OCI-LY1 (cell line): Measurements from ENCODE around the gene TRIO.

Source experiments
- H2AFZ ChIP-seq: fragments of 200-600 bp; sonication (generic), shearing (Covaris generic); 2 replicates; pipeline ENCODE4 v1.6.0; 2014; ENCODE audit warnings: antibody characterized with exemption, mild to moderate bottlenecking, low read length
- H3F3A ChIP-seq: fragments of 200-600 bp; sonication (generic), shearing (Covaris generic); 2 replicates; pipeline ENCODE4 v1.6.0; 2014; ENCODE audit warnings: mild to moderate bottlenecking, antibody characterized with exemption, low read length, moderate library complexity; ENCODE audit not compliant: insufficient read depth
- H3K27ac ChIP-seq: fragments of 200-600 bp; sonication (generic); 2 replicates; pipeline ENCODE4 v1.5.1; 2014; ENCODE audit warnings: low read length, mixed run types, mild to moderate bottlenecking, low read depth; ENCODE audit not compliant: poor library complexity, severe bottlenecking
- H3K27me3 ChIP-seq: fragments of 200-600 bp; sonication (generic); 2 replicates; pipeline ENCODE4 v1.6.0; 2014; ENCODE audit warnings: antibody characterized with exemption, mild to moderate bottlenecking, low read length, moderate library complexity; ENCODE audit not compliant: insufficient read depth
- H3K36me3 ChIP-seq: fragments of 200-600 bp; sonication (generic); 2 replicates; pipeline ENCODE4 v1.6.1; 2014; ENCODE audit warnings: mild to moderate bottlenecking, antibody characterized with exemption, low read length, moderate library complexity, mixed read lengths; ENCODE audit not compliant: insufficient read depth
- H3K4me1 ChIP-seq: fragments of 200-600 bp; sonication (generic); 2 replicates; pipeline ENCODE4 v1.5.1; 2014; ENCODE audit warnings: mild to moderate bottlenecking, low read length, moderate library complexity; ENCODE audit not compliant: insufficient read depth, severe bottlenecking
- H3K4me2 ChIP-seq: fragments of 200-600 bp; sonication (generic), shearing (Covaris generic); 2 replicates; pipeline ENCODE4 v1.6.1; 2014; ENCODE audit warnings: low read length
- H3K4me3 ChIP-seq: fragments of 200-600 bp; sonication (generic); 2 replicates; pipeline ENCODE4 v1.5.1; 2014; ENCODE audit warnings: low read length, low read depth, mild to moderate bottlenecking, mixed read lengths; ENCODE audit not compliant: poor library complexity, severe bottlenecking
- H3K79me2 ChIP-seq: fragments of 200-600 bp; shearing (Covaris generic); 2 replicates; pipeline ENCODE4 v1.6.1; 2016; ENCODE audit warnings: mixed run types, low read length, mixed read lengths; ENCODE audit not compliant: insufficient read depth
- H3K9ac ChIP-seq: fragments of 200-600 bp; sonication (generic), shearing (Covaris generic); 2 replicates; pipeline ENCODE4 v1.6.1; 2014; ENCODE audit warnings: mild to moderate bottlenecking, low read length, mixed read lengths
- H3K9me2 ChIP-seq: fragments of 200-600 bp; sonication (generic), shearing (Covaris generic); 2 replicates; pipeline ENCODE4 v1.6.1; 2014; ENCODE audit warnings: low read depth, mild to moderate bottlenecking, low read length, mixed read lengths
- H3K9me3 ChIP-seq: fragments of 200-600 bp; shearing (Covaris generic); 2 replicates; pipeline ENCODE4 v1.6.1; 2014; ENCODE audit warnings: low read length, mixed read lengths
- H4K20me1 ChIP-seq: fragments of 200-600 bp; sonication (generic), shearing (Covaris generic); 2 replicates; pipeline ENCODE4 v1.6.0; 2016; ENCODE audit warnings: mild to moderate bottlenecking, low read length; ENCODE audit not compliant: insufficient read depth
- EZH2 ChIP-seq: fragments of 200-600 bp; sonication (generic), shearing (Covaris generic); IDR thresholded peaks from 2 replicates; pipeline ENCODE4 v1.8.0; 2017; ENCODE audit warnings: borderline replicate concordance, mixed run types, mild to moderate bottlenecking, antibody characterized with exemption, low read length, moderate library complexity, mixed read lengths
- TF ChIP-seq, protein P1 (sequence below): fragments of 200-600 bp; sonication (generic), shearing (Covaris generic); IDR thresholded peaks from 2 replicates; pipeline ENCODE4 v1.5.1; 2017; ENCODE audit warnings: mild to moderate bottlenecking, antibody characterized with exemption, low read length, moderate library complexity, mixed read lengths

TRIO gene

DNA sequence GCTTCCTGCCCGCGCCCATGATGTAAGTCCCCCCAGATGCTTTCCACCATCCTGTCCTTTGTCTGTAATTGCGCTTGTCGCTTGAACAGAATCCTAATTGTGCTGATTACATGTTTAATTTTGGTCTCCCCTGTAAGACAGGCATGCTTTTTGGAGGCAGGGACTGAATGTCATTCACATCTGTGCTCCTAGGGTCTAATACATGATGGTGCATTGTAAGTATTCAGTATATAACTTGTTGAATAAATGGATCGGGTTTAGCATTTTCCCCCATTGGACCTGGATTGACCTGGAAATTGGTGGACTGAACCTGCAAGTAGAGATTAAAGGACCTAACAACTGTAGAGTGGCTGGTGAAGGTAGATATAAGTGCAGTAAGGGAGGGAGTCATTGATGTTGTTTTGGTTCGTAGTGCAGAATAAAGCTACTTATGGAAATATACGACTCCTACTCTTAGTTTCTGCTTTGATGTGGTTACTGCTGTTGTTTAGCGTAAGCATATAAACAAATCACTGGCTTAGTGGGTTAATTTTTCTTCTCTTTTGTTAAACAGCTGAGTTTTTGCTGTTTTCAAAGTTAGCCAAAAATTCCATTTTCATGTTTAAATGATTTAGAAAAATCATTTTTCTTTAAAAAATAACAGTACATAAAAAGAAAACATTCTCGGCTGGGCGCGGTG is 57.3 kb downstream of the TRIO start:
- no peak overlapping the region for H3K4me2 ChIP-seq
- H3F3A ChIP-seq, result no peaks in the 10 kb centered on the region
- no peak overlapping the region for H3K4me3 ChIP-seq
- no peak overlapping the region for H3K9ac ChIP-seq
- no peaks in the 10 kb centered on the region for H3K79me2 ChIP-seq
- H3K4me1 ChIP-seq, result no peaks in the 10 kb centered on the region
- no peaks in the 10 kb centered on the region for H3K9me3 ChIP-seq
- no peak for TF ChIP-seq EZH2
- TF ChIP-seq, protein P1, sequence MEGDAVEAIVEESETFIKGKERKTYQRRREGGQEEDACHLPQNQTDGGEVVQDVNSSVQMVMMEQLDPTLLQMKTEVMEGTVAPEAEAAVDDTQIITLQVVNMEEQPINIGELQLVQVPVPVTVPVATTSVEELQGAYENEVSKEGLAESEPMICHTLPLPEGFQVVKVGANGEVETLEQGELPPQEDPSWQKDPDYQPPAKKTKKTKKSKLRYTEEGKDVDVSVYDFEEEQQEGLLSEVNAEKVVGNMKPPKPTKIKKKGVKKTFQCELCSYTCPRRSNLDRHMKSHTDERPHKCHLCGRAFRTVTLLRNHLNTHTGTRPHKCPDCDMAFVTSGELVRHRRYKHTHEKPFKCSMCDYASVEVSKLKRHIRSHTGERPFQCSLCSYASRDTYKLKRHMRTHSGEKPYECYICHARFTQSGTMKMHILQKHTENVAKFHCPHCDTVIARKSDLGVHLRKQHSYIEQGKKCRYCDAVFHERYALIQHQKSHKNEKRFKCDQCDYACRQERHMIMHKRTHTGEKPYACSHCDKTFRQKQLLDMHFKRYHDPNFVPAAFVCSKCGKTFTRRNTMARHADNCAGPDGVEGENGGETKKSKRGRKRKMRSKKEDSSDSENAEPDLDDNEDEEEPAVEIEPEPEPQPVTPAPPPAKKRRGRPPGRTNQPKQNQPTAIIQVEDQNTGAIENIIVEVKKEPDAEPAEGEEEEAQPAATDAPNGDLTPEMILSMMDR, result no peak
- H3K27me3 ChIP-seq, result no peaks in the 10 kb centered on the region
- H4K20me1 ChIP-seq, result no peaks in the 10 kb centered on the region
- no peaks in the 10 kb centered on the region for H3K9me2 ChIP-seq
- no peak overlapping the region for H2AFZ ChIP-seq
- H3K36me3 ChIP-seq, result no peaks in the 10 kb centered on the region
- H3K27ac ChIP-seq, result no peak overlapping the region

DNA sequence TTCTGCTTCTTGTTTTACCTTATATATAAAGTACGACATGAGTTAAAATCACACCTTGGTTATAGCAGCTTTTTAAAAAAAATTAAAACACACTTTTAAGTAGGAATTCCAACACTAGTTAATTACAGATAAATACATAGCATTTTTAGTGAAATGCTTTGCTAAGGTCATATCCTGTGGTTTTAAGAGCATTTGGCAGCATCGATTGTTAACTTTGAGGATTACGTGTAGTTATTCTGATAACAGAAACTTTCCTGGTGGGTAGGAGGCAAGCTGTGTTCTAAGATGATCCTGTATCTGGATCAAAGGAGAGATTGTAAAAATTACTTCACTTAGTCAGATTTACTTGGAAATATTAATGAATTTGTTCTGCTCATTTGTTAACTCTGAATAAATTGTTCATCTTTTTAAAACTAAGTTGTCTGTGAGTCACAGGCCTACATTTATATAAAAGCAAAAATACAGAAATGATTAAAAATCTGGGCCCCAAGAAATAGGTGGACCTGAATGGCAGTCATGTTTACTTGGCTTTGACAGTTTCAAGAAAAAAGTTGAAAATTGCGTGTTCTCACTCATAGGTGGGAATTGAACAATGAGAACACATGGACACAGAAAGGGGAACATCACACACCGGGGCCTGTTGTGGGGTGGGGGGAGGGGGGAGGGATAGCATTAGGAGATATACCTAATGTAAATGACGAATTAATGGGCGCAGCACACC is 58.3 kb downstream of the TRIO start:
- Histone ChIP-seq H3F3A (no peaks in the 10 kb centered on the region), H3K4me2 (no peak overlapping the region), H3K4me3 (no peak overlapping the region), H3K36me3 (no peaks in the 10 kb centered on the region), H3K27ac (no peak overlapping the region), H2AFZ (no peak overlapping the region), H4K20me1 (no peaks in the 10 kb centered on the region), H3K4me1 (no peaks in the 10 kb centered on the region), H3K27me3 (no peaks in the 10 kb centered on the region), H3K79me2 (no peaks in the 10 kb centered on the region), H3K9me3 (no peaks in the 10 kb centered on the region), H3K9me2 (no peaks in the 10 kb centered on the region), H3K9ac (no peak overlapping the region)
- no peak for TF ChIP-seq EZH2
- TF ChIP-seq, protein P1, result no peak

DNA sequence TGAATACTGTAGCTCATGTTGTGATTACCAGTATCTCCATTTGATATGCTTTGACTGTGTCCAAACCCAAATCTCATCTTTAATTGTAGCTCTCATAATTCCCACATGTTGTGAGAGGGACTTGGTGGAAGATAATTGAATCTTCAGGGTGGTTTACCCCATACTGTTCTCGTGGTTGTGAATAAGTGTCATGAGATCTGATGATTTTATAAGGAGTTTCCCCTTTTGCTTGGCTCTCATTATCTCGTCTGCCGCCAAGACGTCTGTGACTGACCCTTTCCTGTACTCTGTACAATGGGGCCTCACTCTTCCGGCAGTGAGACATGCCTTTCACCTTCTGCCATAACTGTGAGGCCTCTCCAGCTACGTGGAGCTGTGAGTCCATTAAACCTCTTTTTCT is 59.3 kb downstream of the TRIO start:
- Histone ChIP-seq H3F3A (no peaks in the 10 kb centered on the region), H3K9me2 (no peaks in the 10 kb centered on the region), H3K4me1 (no peaks in the 10 kb centered on the region), H3K9me3 (no peaks in the 10 kb centered on the region), H3K79me2 (no peaks in the 10 kb centered on the region), H3K9ac (no peak overlapping the region), H4K20me1 (no peaks in the 10 kb centered on the region), H2AFZ (no peak overlapping the region), H3K36me3 (no peaks in the 10 kb centered on the region), H3K27ac (no peak overlapping the region), H3K27me3 (no peaks in the 10 kb centered on the region), H3K4me2 (no peak overlapping the region), H3K4me3 (no peak overlapping the region)
- TF ChIP-seq, protein P1, result no peak
- no peak for TF ChIP-seq EZH2
